ENCODE results near the gene HTRA1.

HTRA1 gene

DNA sequence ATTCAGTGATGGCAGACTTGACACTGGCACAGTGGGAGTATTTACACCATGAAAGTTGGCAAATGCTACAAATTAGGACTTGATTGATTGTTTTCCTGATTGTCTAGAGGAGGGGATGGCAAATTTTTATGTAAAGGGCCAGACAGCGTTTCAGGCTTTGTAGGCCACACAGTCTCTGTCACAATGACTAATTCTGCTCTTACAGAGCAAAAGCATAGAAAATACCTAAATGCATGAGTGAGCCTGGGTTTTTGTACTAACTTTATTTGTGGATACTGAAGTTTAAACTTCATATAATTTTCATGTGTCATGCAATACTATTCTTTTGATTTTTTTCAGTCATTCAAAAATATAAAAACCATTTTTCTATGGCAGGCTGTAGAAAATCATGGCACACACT lies 15.9 kb upstream of the HTRA1 start:
- no peaks in the 10 kb centered on the region for H3K4me1 ChIP-seq (ENCODE audit: insufficient read depth, insufficient read length)
- peaks cover 18% of the 10 kb centered on the region; the same call in 1 of the 2 replicates for H3K9me3 ChIP-seq (ENCODE audit: insufficient read depth, low read length)
- H3K36me3 ChIP-seq (ENCODE audit: insufficient read depth, insufficient read length, low read length), result no peaks in the 10 kb centered on the region
- DNase-seq (ENCODE audit: low read depth, low spot score), result no peak
- TF ChIP-seq SUZ12 (IDR thresholded peaks at IDR 0.05; ENCODE audit: extremely low read depth, insufficient read depth, insufficient read length), result no peak
- H3K4me3 ChIP-seq (ENCODE audit: insufficient read length, low read depth), result no peak overlapping the region
- H3K9ac ChIP-seq (ENCODE audit: insufficient read length, low read depth), result no peak overlapping the region
- H3K27me3 ChIP-seq (ENCODE audit: insufficient read depth, insufficient read length), result no peaks in the 10 kb centered on the region

DNA sequence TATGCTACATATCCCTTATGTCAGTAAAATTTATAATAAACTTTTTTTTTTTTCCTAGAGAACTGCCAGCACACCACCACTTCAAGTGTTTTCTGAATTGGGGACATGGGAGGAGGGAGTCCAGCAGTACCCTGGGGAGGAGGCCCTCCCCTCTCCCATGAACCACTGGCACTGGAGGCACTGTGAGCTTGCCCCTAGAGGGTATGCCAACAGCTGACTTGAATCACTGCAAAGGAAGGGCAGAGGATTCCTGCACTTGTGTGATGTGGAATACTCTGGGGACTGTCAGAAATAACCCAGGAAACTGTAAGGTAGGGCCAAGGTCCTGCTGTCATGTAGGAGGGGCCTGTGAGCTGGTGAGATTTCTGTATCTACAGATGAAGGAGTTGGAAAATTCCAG lies 15.4 kb upstream of the HTRA1 start:
- TF ChIP-seq SUZ12 (IDR thresholded peaks at IDR 0.05; ENCODE audit: extremely low read depth, insufficient read depth, insufficient read length) (no peak), ZNF274 (IDR thresholded peaks at IDR 0.05; ENCODE audit: low read depth, low read length) (no peak), YY1 (IDR thresholded peaks at IDR 0.05; ENCODE audit: insufficient read depth, insufficient read length) (no peak)
- Histone ChIP-seq H3K4me3 (ENCODE audit: insufficient read length, low read depth) (no peak overlapping the region), H3K9ac (ENCODE audit: insufficient read length, low read depth) (no peak overlapping the region), H3K36me3 (ENCODE audit: insufficient read depth, insufficient read length, low read length) (no peaks in the 10 kb centered on the region), H3K9me3 (ENCODE audit: insufficient read depth, low read length) (peaks cover 18% of the 10 kb centered on the region; the same call in 1 of the 2 replicates), H3K27me3 (ENCODE audit: insufficient read depth, insufficient read length) (no peaks in the 10 kb centered on the region), H3K4me1 (ENCODE audit: insufficient read depth, insufficient read length) (no peaks in the 10 kb centered on the region)
- DNase-seq (ENCODE audit: low read depth, low spot score), result no peak

- TF ChIP-seq YY1 (IDR thresholded peaks at IDR 0.05; ENCODE audit: insufficient read depth, insufficient read length), result no peak
- no peak for TF ChIP-seq ZNF274 (IDR thresholded peaks at IDR 0.05; ENCODE audit: low read depth, low read length)
- no peak for TF ChIP-seq SUZ12 (IDR thresholded peaks at IDR 0.05; ENCODE audit: extremely low read depth, insufficient read depth, insufficient read length)
- no peaks in the 10 kb centered on the region for H3K4me1 ChIP-seq (ENCODE audit: insufficient read depth, insufficient read length)
- H3K36me3 ChIP-seq (ENCODE audit: insufficient read depth, insufficient read length, low read length), result no peaks in the 10 kb centered on the region
- no peak overlapping the region for H3K9ac ChIP-seq (ENCODE audit: insufficient read length, low read depth)
- no peaks in the 10 kb centered on the region for H3K27me3 ChIP-seq (ENCODE audit: insufficient read depth, insufficient read length)
- peak; percentile 42 for DNase-seq (ENCODE audit: low read depth, low spot score)
- no peak overlapping the region for H3K4me3 ChIP-seq (ENCODE audit: insufficient read length, low read depth)
- H3K9me3 ChIP-seq (ENCODE audit: insufficient read depth, low read length), result peaks cover 18% of the 10 kb centered on the region; the same call in 1 of the 2 replicates
Observed at GRCh38 chr10:122446668-122447423, 14.5 kb upstream of the HTRA1 start.

GRCh38 chr10:122448600-122448999 lies 12.8 kb upstream of the HTRA1 start:
- Histone ChIP-seq H3K36me3 (ENCODE audit: insufficient read depth, insufficient read length, low read length) (no peaks in the 10 kb centered on the region), H3K9ac (ENCODE audit: insufficient read length, low read depth) (no peak overlapping the region), H3K4me3 (ENCODE audit: insufficient read length, low read depth) (no peak overlapping the region), H3K27me3 (ENCODE audit: insufficient read depth, insufficient read length) (no peaks in the 10 kb centered on the region), H3K9me3 (ENCODE audit: insufficient read depth, low read length) (peaks cover 18% of the 10 kb centered on the region; the same call in 1 of the 2 replicates), H3K4me1 (ENCODE audit: insufficient read depth, insufficient read length) (no peaks in the 10 kb centered on the region)
- TF ChIP-seq ZNF274 (IDR thresholded peaks at IDR 0.05; ENCODE audit: low read depth, low read length), result no peak
- no peak for TF ChIP-seq YY1 (IDR thresholded peaks at IDR 0.05; ENCODE audit: insufficient read depth, insufficient read length)
- no peak for TF ChIP-seq SUZ12 (IDR thresholded peaks at IDR 0.05; ENCODE audit: extremely low read depth, insufficient read depth, insufficient read length)
- DNase-seq (ENCODE audit: low read depth, low spot score), result no peak

- Histone ChIP-seq H3K27me3 (ENCODE audit: insufficient read depth, insufficient read length) (no peaks in the 10 kb centered on the region), H3K4me3 (ENCODE audit: insufficient read length, low read depth) (no peak overlapping the region), H3K4me1 (ENCODE audit: insufficient read depth, insufficient read length) (no peaks in the 10 kb centered on the region), H3K9ac (ENCODE audit: insufficient read length, low read depth) (no peak overlapping the region), H3K9me3 (ENCODE audit: insufficient read depth, low read length) (peaks cover 18% of the 10 kb centered on the region; the same call in 1 of the 2 replicates), H3K36me3 (ENCODE audit: insufficient read depth, insufficient read length, low read length) (no peaks in the 10 kb centered on the region)
- no peak for DNase-seq (ENCODE audit: low read depth, low spot score)
- TF ChIP-seq YY1 (IDR thresholded peaks at IDR 0.05; ENCODE audit: insufficient read depth, insufficient read length) (no peak), SUZ12 (IDR thresholded peaks at IDR 0.05; ENCODE audit: extremely low read depth, insufficient read depth, insufficient read length) (no peak)
Observed at GRCh38 chr10:122449153-122449552, 12.2 kb upstream of the HTRA1 start.

GRCh38 chr10:122450353-122450990 lies 10.9 kb upstream of the HTRA1 start:
- peaks cover 16% of the 10 kb centered on the region; the same call in 1 of the 2 replicates for H3K9me3 ChIP-seq (ENCODE audit: insufficient read depth, low read length)
- DNase-seq (ENCODE audit: low read depth, low spot score), result no peak
- no peaks in the 10 kb centered on the region for H3K4me1 ChIP-seq (ENCODE audit: insufficient read depth, insufficient read length)
- H3K9ac ChIP-seq (ENCODE audit: insufficient read length, low read depth), result no peak overlapping the region
- no peaks in the 10 kb centered on the region for H3K36me3 ChIP-seq (ENCODE audit: insufficient read depth, insufficient read length, low read length)
- TF ChIP-seq YY1 (IDR thresholded peaks at IDR 0.05; ENCODE audit: insufficient read depth, insufficient read length) (no peak), ZNF274 (IDR thresholded peaks at IDR 0.05; ENCODE audit: low read depth, low read length) (no peak), SUZ12 (IDR thresholded peaks at IDR 0.05; ENCODE audit: extremely low read depth, insufficient read depth, insufficient read length) (no peak)
- no peaks in the 10 kb centered on the region for H3K27me3 ChIP-seq (ENCODE audit: insufficient read depth, insufficient read length)
- H3K4me3 ChIP-seq (ENCODE audit: insufficient read length, low read depth), result no peak overlapping the region

GRCh38 chr10:122454071-122454470 lies 7.3 kb upstream of the HTRA1 start:
- H3K9ac ChIP-seq (ENCODE audit: insufficient read length, low read depth), result no peak overlapping the region
- peaks cover 8% of the 10 kb centered on the region for H3K27me3 ChIP-seq (ENCODE audit: insufficient read depth, insufficient read length)
- TF ChIP-seq SUZ12 (IDR thresholded peaks at IDR 0.05; ENCODE audit: extremely low read depth, insufficient read depth, insufficient read length) (no peak), YY1 (IDR thresholded peaks at IDR 0.05; ENCODE audit: insufficient read depth, insufficient read length) (no peak), ZNF274 (IDR thresholded peaks at IDR 0.05; ENCODE audit: low read depth, low read length) (no peak)
- no peaks in the 10 kb centered on the region for H3K9me3 ChIP-seq (ENCODE audit: insufficient read depth, low read length)
- H3K36me3 ChIP-seq (ENCODE audit: insufficient read depth, insufficient read length, low read length), result no peaks in the 10 kb centered on the region
- no peak overlapping the region for H3K4me3 ChIP-seq (ENCODE audit: insufficient read length, low read depth)
- no peaks in the 10 kb centered on the region for H3K4me1 ChIP-seq (ENCODE audit: insufficient read depth, insufficient read length)
- no peak for DNase-seq (ENCODE audit: low read depth, low spot score)

All from NT2/D1 (cell line).